Transverse colon (tissue), 3 donors: ENCODE measurements around the gene PSMG2.

Source experiments
- CTCF ChIP-seq, 5 experiments: fragments of 200-600 bp in 3 of 5; fragments of 450-650 bp in 2 of 5; sonication (generic) in 3 of 5; IDR thresholded peaks; 1 replicate in 2 of 5; 2 replicates in 3 of 5; pipeline ENCODE4 v1.5.1; 2016 to 2017; ENCODE audit warnings: antibody characterized with exemption in 5 of 5, inconsistent platforms in 3 of 5, mild to moderate bottlenecking in 2 of 5, moderate library complexity in 1 of 5
- EP300 ChIP-seq: sonication (generic); formaldehyde crosslinking; IDR thresholded peaks from one replicate; pipeline ENCODE4 v1.6.1; 2017; ENCODE audit warnings: antibody characterized with exemption, low read depth
- POLR2A ChIP-seq: fragments of 450-650 bp; IDR thresholded peaks from one replicate; pipeline ENCODE4 v1.6.1; 2016; ENCODE audit warnings: antibody characterized with exemption, mild to moderate bottlenecking, moderate library complexity

GRCh38 chr18:12749121-12749520 is 46.3 kb downstream of the PSMG2 start:
- TF ChIP-seq CTCF (IDR thresholded peaks at IDR 0.05) (no peak), POLR2A (no peak), EP300 (no peak)
